Activated CD8-positive, alpha-beta T cell treated with anti-CD3 and anti-CD28 coated beads for 36 hours (primary cell): ENCODE results near the gene TMA7B. TPM values are rescaled to one million over a fixed set of nuclear protein-coding genes. Genes with fewer than 3 reads are reported as not detected.

Source experiments
- ATAC-seq: fragments of 200-7000 bp; cut with Tn5 transposase; one replicate; pipeline ENCODE4 v1.10.0; 2021; ENCODE audit warnings: mild to moderate bottlenecking, moderate library complexity
- CTCF ChIA-PET: fragments of 350-600 bp; sonication (Branson Sonifier 250); formaldehyde crosslinking; loops from one replicate; lab custom pipeline; 2021; ENCODE audit warnings: antibody characterized with exemption; lab: Charles Lee
- POLR2A ChIA-PET: fragments of 350-600 bp; sonication (Branson Sonifier 250); formaldehyde crosslinking; loops from one replicate; lab custom pipeline; 2021; ENCODE audit warnings: antibody characterized with exemption; lab: Charles Lee
- DNase-seq: peaks from one replicate; pipeline ENCODE4 v3.0.0-alpha.2; 2020
- H3K27ac Mint-ChIP-seq: one replicate; pipeline ENCODE4 v1.8.0; 2021; ENCODE audit warnings: mild to moderate bottlenecking, mixed read lengths
- H3K27me3 Mint-ChIP-seq: one replicate; pipeline ENCODE4 v1.8.0; 2021; ENCODE audit warnings: mixed read lengths
- H3K36me3 Mint-ChIP-seq: one replicate; pipeline ENCODE4 v1.8.0; 2021; ENCODE audit warnings: low read depth, mixed read lengths
- H3K4me1 Mint-ChIP-seq: one replicate; pipeline ENCODE4 v1.8.0; 2021; ENCODE audit warnings: low read depth, mixed read lengths
- H3K4me3 Mint-ChIP-seq: one replicate; pipeline ENCODE4 v1.8.0; 2021; ENCODE audit warnings: mild to moderate bottlenecking, moderate library complexity, mixed read lengths
- H3K9me3 Mint-ChIP-seq: one replicate; pipeline ENCODE4 v1.8.0; 2021; ENCODE audit warnings: mixed read lengths
- intact Hi-C: fragments of 100-400 bp; cut with micrococcal nuclease; formaldehyde crosslinking; loops from one replicate; pipeline ENCODE4 v1.10.0; 2022
- total RNA-seq, 2 experiments: library from RNA; stranded (reverse); gene quantifications; one replicate each; pipeline ENCODE4 v1.2.3, GENCODE V29; 2021
- TF ChIP-seq, protein P1 (sequence below): fragments of 200-600 bp; IDR thresholded peaks from one replicate; pipeline ENCODE4 v1.8.0; 2022; ENCODE audit warnings: antibody characterized with exemption, mild to moderate bottlenecking

TMA7B gene
- total RNA-seq, 2 experiments from 2014 or later = 2.2 to 2.3 TPM

DNA sequence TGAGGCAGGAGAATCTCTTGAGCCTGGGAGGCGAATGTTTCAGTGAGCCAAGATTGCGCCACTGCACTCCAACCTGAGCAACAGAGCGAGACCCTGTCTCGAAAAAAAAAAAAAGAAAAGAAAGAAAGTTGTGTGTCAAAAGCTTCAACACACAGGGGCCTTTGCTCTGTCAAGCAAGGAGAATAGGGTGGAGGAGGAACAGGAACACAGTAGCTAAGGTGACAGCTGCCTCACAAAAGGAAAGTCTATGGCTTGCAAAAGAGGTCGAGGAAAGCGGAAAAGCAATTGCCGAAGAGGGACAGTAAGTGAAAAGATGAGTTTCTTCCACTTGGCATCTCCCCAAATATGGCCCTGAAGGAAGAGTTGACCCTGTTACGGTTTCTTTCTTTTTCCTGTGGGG lies 26.5 kb upstream of the TMA7B start:
- Mint-ChIP-seq H3K4me3 (peak overlapping the region; percentile 72), H3K27ac (peak overlapping the region; percentile 90), H3K9me3 (no peaks in the 10 kb centered on the region), H3K4me1 (peaks cover 56% of the 10 kb centered on the region), H3K36me3 (peaks cover 23% of the 10 kb centered on the region), H3K27me3 (no peaks in the 10 kb centered on the region)
- intact Hi-C loops = no loop called here
- ChIA-PET CTCF (interaction anchor here (0.9 to 4.2 kb wide), 19 partner anchors 9 to 399 kb away, joined by 3 to 50 read pairs (median 6); partner anchors contain the start of gene GRAP2), POLR2A (interaction anchor here (0.8 to 4.4 kb wide), 10 partner anchors 10 to 110 kb away, joined by 3 to 33 read pairs (median 6); no protein-coding TSS in a partner anchor)
- TF ChIP-seq, protein P1, sequence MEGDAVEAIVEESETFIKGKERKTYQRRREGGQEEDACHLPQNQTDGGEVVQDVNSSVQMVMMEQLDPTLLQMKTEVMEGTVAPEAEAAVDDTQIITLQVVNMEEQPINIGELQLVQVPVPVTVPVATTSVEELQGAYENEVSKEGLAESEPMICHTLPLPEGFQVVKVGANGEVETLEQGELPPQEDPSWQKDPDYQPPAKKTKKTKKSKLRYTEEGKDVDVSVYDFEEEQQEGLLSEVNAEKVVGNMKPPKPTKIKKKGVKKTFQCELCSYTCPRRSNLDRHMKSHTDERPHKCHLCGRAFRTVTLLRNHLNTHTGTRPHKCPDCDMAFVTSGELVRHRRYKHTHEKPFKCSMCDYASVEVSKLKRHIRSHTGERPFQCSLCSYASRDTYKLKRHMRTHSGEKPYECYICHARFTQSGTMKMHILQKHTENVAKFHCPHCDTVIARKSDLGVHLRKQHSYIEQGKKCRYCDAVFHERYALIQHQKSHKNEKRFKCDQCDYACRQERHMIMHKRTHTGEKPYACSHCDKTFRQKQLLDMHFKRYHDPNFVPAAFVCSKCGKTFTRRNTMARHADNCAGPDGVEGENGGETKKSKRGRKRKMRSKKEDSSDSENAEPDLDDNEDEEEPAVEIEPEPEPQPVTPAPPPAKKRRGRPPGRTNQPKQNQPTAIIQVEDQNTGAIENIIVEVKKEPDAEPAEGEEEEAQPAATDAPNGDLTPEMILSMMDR = no peak
- DNase-seq (no peak), ATAC-seq (peak; percentile 8)

DNA sequence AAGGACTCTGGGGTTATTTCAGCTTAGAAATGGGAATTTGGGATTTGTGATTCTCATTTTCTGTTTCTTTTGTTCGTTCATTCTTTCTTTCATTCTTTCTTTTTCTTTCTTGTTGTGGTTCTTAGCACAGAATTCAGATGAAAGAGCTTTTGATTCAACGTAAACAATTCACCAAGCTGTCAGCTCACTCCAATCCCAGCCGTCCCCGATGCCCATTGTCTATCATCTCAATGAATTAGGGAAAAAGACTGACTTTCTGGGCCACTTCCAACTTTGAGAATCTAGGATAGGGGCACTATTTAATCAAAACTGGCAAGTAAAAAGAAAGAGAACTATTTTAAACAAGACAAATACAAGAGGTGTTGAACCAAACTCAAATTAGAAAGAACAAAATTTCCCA lies 25.1 kb upstream of the TMA7B start:
- CTCF ChIA-PET = interaction anchor here (0.8 to 4.2 kb wide), 12 partner anchors 7 to 438 kb away, joined by 3 to 50 read pairs (median 6); no protein-coding TSS in a partner anchor
- Mint-ChIP-seq H3K27me3 (no peaks in the 10 kb centered on the region), H3K4me1 (peaks cover 67% of the 10 kb centered on the region), H3K4me3 (peak overlapping the region; percentile 72), H3K36me3 (peaks cover 23% of the 10 kb centered on the region), H3K9me3 (no peaks in the 10 kb centered on the region), H3K27ac (peak overlapping the region; percentile 90)
- TF ChIP-seq, protein P1 = no peak
- POLR2A ChIA-PET = interaction anchor here (1.0 to 4.4 kb wide), 6 partner anchors 8 to 109 kb away, joined by 3 to 33 read pairs (median 4); no protein-coding TSS in a partner anchor
- DNase-seq (no peak), ATAC-seq (no peak)
- intact Hi-C loops = no loop called here

DNA sequence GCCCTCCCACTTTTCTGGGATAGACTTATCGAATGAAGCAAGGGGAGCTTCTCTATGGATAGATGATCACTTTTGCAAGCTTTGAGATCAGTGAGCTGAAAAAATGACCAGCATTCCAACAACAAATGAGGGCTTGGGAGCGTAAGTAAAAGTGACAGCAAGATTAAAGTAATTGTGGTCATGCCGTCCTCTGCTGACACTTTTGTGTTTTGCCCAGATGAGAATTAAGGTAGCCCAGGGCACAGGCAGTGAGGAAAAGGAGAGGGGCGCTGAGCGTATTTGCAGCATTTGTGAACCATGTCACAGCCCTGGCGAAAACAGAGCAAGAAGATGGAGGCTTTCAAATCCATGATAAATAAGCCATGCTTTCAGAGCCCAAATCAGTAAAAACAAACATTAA lies 24.6 kb upstream of the TMA7B start:
- intact Hi-C loops = no loop called here
- ATAC-seq = no peak
- TF ChIP-seq, protein P1 = no peak
- peaks cover 26% of the 10 kb centered on the region for H3K36me3 Mint-ChIP-seq
- ChIA-PET CTCF (interaction anchor here (0.8 to 4.2 kb wide), 8 partner anchors 7 to 439 kb away, joined by 3 to 50 read pairs (median 6); no protein-coding TSS in a partner anchor), POLR2A (interaction anchor here (1.0 to 4.4 kb wide), 3 partner anchors 12 to 30 kb away, joined by 3 to 33 read pairs (median 5); no protein-coding TSS in a partner anchor)
- H3K27me3 Mint-ChIP-seq = no peaks in the 10 kb centered on the region
- H3K4me3 Mint-ChIP-seq = peak overlapping the region; percentile 72
- peak overlapping the region; percentile 90 for H3K27ac Mint-ChIP-seq
- DNase-seq = no peak
- H3K9me3 Mint-ChIP-seq = no peaks in the 10 kb centered on the region
- peaks cover 72% of the 10 kb centered on the region for H3K4me1 Mint-ChIP-seq

- Mint-ChIP-seq H3K27ac (peak overlapping the region; percentile 90), H3K27me3 (no peaks in the 10 kb centered on the region), H3K36me3 (peaks cover 32% of the 10 kb centered on the region), H3K4me1 (peaks cover 82% of the 10 kb centered on the region), H3K4me3 (peak overlapping the region; percentile 72), H3K9me3 (no peaks in the 10 kb centered on the region)
- POLR2A ChIA-PET = interaction anchor here (0.7 to 4.3 kb wide), 9 partner anchors 10 to 108 kb away, joined by 3 to 24 read pairs (median 6); no protein-coding TSS in a partner anchor
- DNase-seq (peak; percentile 19), ATAC-seq (no peak)
- CTCF ChIA-PET = interaction anchor here (1.0 to 1.7 kb wide), 8 partner anchors 8 to 402 kb away, joined by 3 to 5 read pairs (median 4); partner anchors contain the start of gene ENTHD1
- TF ChIP-seq, protein P1 = no peak
- intact Hi-C loops = no loop called here
These were observed 23.6 kb upstream of the TMA7B start for GRCh38 chr22:39936523-39937145.

DNA sequence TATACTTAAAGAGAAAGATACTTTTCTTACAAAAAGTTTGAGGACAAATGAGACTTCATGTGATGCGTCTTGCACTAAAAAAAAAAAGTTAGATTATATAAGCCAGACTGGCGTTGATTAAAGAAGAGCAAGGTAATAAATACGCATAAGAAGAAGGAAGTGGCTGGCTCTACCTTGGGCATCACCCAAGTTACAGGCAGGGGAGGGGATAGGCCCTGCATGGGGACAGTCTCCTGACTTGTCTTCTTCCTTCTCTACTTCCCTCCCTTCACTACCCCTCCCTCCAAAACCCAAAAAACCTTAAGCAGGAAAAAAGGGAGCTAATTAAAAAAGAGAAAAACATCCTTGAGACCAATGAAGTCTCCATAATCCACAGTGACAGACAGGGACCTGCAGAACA lies 22.3 kb upstream of the TMA7B start:
- Mint-ChIP-seq H3K9me3 (no peaks in the 10 kb centered on the region), H3K4me3 (peak overlapping the region; percentile 72), H3K27me3 (no peaks in the 10 kb centered on the region), H3K27ac (peak overlapping the region; percentile 90), H3K4me1 (peaks cover 92% of the 10 kb centered on the region), H3K36me3 (peaks cover 36% of the 10 kb centered on the region)
- ChIA-PET POLR2A (interaction anchor here (0.7 to 4.3 kb wide), 10 partner anchors 8 to 30 kb away, joined by 3 to 24 read pairs (median 6); no protein-coding TSS in a partner anchor), CTCF (interaction anchor here (0.8 to 1.7 kb wide), 9 partner anchors 10 to 404 kb away, joined by 3 to 6 read pairs (median 3); no protein-coding TSS in a partner anchor)
- TF ChIP-seq, protein P1 = no peak
- intact Hi-C loops = no loop called here
- ATAC-seq (no peak), DNase-seq (no peak)
